GM06990 (cell line): ENCODE data around the gene KRT79.
"Not testable (repeated sequence)": the region's sequence is repeated elsewhere in the genome, so short reads cannot be mapped to it uniquely, and the experiment has no call there.

Source experiments
- DNase-seq: peaks from one replicate; pipeline ENCODE4 v3.0.0-alpha.2; 2011; ENCODE audit not compliant: insufficient read length; ENCODE audit errors: extremely low read depth
- H3K27me3 ChIP-seq: replicated peaks from 2 replicates; pipeline ENCODE4 v1.6.0; 2011; ENCODE audit warnings: low read length; ENCODE audit not compliant: control insufficient read depth, insufficient read depth
- H3K36me3 ChIP-seq: 2 replicates; pipeline ENCODE4 v1.5.1; 2011; ENCODE audit warnings: low read length; ENCODE audit not compliant: control insufficient read depth, insufficient read depth
- H3K4me3 ChIP-seq: replicated peaks from 2 replicates; pipeline ENCODE4 v1.5.1; 2011; ENCODE audit warnings: low read depth, mild to moderate bottlenecking, control low read depth, low read length
- CTCF ChIP-seq: IDR thresholded peaks from 2 replicates; pipeline ENCODE4 v1.5.1; 2011; ENCODE audit warnings: low read length, control low read depth, mild to moderate bottlenecking, inconsistent platforms; ENCODE audit not compliant: insufficient read depth, poor library complexity, severe bottlenecking

KRT79 gene

GRCh38 chr12:52796429-52796794 lies 37.7 kb downstream of the KRT79 start:
- DNase-seq: no peak
- Histone ChIP-seq H3K36me3 (no peaks in the 10 kb centered on the region), H3K27me3 (no peaks in the 10 kb centered on the region; the same call in none of the 2 replicates), H3K4me3 (no peak overlapping the region)
- TF ChIP-seq CTCF: no peak

- H3K36me3 ChIP-seq: no peaks in the 10 kb centered on the region
- DNase-seq: no peak
- H3K27me3 ChIP-seq: no peaks in the 10 kb centered on the region; the same call in none of the 2 replicates
- TF ChIP-seq CTCF: no peak
- H3K4me3 ChIP-seq: no peak within 1 kb of the TSS
Observed at GRCh38 chr12:52795694-52796428, 38.2 kb downstream of the KRT79 start, which contains the start of gene KRT3. Gene KRT3 (minus strand): TSS chr12:52796117. CDS start chr12:52796042, 75 bp downstream.

- not testable (repeated sequence) for DNase-seq, H3K27me3 ChIP-seq, H3K36me3 ChIP-seq, H3K4me3 ChIP-seq
Observed at GRCh38 chr12:52795332-52795674, 38.8 kb downstream of the KRT79 start.

GRCh38 chr12:52794479-52795331 lies 39.4 kb downstream of the KRT79 start:
- H3K27me3 ChIP-seq: no peaks in the 10 kb centered on the region; the same call in none of the 2 replicates
- no peaks in the 10 kb centered on the region for H3K36me3 ChIP-seq
- TF ChIP-seq CTCF: no peak
- no peak for DNase-seq
- H3K4me3 ChIP-seq: no peak overlapping the region

GRCh38 chr12:52792185-52793029 lies 41.7 kb downstream of the KRT79 start:
- Histone ChIP-seq H3K27me3 (no peaks in the 10 kb centered on the region; the same call in 1 of the 2 replicates), H3K4me3 (no peak overlapping the region), H3K36me3 (no peaks in the 10 kb centered on the region)
- TF ChIP-seq CTCF: no peak
- DNase-seq: no peak
